GOT3 (cell line): ENCODE results near the gene MOK.

Experiments
- DNase-seq: peaks from one replicate; lab custom pipeline; 2025; ENCODE audit warnings: mixed read lengths; lab: John Stamatoyannopoulos, UW

Gene MOK

GRCh38 chr14:102181187-102181586 is 123.8 kb downstream of the MOK start:
- no peak for DNase-seq

GRCh38 chr14:102180248-102180998 is 124.5 kb downstream of the MOK start:
- DNase-seq, result no peak
